ENCODE results near the gene TTLL11.

DNA sequence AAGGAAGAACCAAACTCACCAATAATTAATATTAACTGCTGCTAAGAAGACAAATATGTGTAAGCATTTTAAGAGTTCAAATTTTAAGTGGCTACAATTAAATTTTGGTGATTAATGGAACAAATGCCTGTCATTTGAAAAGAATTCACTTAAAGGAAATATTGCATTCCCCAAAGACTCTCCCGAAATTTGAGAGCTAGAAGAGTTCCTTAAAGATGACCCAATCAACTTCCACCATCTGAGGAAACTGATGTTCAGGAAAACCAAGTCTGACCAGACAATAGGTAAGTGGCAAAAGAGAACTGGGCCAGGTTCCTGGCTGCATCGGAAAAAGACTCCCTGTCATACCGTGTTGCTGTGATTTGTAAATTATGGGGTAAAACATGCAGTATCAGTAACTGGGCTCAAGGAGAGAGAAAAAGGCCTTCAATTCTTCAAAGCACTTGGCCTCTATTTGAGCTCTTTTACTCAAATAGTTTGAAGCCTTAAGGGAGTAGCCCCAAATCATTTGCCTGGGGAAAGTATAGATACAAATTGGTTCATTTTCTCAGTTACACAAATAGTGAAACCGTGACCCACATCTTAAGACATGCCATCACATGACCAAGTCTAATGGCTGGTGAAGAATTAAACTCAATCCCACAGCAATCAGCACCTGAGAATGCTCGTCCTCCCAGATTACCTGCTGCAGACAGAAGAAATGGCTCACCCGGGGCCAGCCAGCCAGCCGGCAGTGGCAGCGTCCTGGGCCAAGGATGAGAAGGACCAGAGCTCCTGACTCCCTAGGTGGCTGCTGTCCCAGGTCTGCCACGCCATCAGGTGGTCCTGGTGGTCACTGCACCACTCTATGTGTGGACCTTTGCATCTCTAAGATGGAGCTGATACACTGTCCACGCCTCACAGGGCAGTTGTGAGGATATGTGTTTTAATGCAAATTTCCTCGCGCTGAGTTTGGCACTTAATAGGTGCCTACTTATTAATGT, 162.9 kb downstream of the TTLL11 start:
- no peak for TF ChIP-seq POLR2A (IDR thresholded peaks at IDR 0.05)
- TF ChIP-seq, protein P1, sequence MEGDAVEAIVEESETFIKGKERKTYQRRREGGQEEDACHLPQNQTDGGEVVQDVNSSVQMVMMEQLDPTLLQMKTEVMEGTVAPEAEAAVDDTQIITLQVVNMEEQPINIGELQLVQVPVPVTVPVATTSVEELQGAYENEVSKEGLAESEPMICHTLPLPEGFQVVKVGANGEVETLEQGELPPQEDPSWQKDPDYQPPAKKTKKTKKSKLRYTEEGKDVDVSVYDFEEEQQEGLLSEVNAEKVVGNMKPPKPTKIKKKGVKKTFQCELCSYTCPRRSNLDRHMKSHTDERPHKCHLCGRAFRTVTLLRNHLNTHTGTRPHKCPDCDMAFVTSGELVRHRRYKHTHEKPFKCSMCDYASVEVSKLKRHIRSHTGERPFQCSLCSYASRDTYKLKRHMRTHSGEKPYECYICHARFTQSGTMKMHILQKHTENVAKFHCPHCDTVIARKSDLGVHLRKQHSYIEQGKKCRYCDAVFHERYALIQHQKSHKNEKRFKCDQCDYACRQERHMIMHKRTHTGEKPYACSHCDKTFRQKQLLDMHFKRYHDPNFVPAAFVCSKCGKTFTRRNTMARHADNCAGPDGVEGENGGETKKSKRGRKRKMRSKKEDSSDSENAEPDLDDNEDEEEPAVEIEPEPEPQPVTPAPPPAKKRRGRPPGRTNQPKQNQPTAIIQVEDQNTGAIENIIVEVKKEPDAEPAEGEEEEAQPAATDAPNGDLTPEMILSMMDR (IDR thresholded peaks at IDR 0.05), result peak in 2 of 4 experiments; percentile 17 to 25

Measured in uterus (tissue), 2 donors.